Fibroblast of lung (primary cell): ENCODE data around the gene RBM17. TPM values are rescaled to one million over a fixed set of nuclear protein-coding genes. Genes with fewer than 3 reads are reported as not detected.

ENCODE experiments used
- DNase-seq, 2 donors: peaks; one replicate each; pipeline versions ENCODE4 v3.0.0 to v3.0.0-alpha.2; 2010; ENCODE audit warnings: low read depth in 2 of 2
- H2AFZ ChIP-seq: 2 replicates; pipeline ENCODE4 v1.5.1; 2012; ENCODE audit warnings: low read length, control low read depth, inconsistent platforms
- H3K27ac ChIP-seq: 2 replicates; pipeline ENCODE4 v1.5.1; 2011; ENCODE audit warnings: low read length, control low read depth; ENCODE audit not compliant: insufficient read depth
- H3K27me3 ChIP-seq: 2 replicates; pipeline ENCODE4 v1.5.1; 2011; ENCODE audit warnings: mild to moderate bottlenecking, low read length; ENCODE audit not compliant: control insufficient read depth, insufficient read depth
- H3K36me3 ChIP-seq: 2 replicates; pipeline ENCODE4 v1.5.1; 2011; ENCODE audit warnings: low read length; ENCODE audit not compliant: control insufficient read depth, insufficient read depth
- H3K4me1 ChIP-seq: 2 replicates; pipeline ENCODE4 v1.5.1; 2011; ENCODE audit warnings: low read length; ENCODE audit not compliant: control insufficient read depth, insufficient read depth; ENCODE audit errors: extremely low read depth
- H3K4me2 ChIP-seq: 2 replicates; pipeline ENCODE4 v1.5.1; 2011; ENCODE audit warnings: low read length, control low read depth; ENCODE audit not compliant: insufficient read depth; ENCODE audit errors: extremely low read depth
- H3K4me3 ChIP-seq, 4 experiments: fragments of 200-600 bp in 1 of 4; sonication (generic) in 1 of 4; replicated peaks in 1 of 4; 2 replicates each; pipeline ENCODE4 v1.5.1; 2011 to 2016; ENCODE audit warnings: low read length in 4 of 4, low read depth in 3 of 4, mild to moderate bottlenecking in 3 of 4, control low read depth in 2 of 4, inconsistent platforms in 1 of 4, mixed read lengths in 1 of 4; ENCODE audit not compliant: insufficient read depth in 1 of 4; ENCODE audit errors: control extremely low read depth in 1 of 4
- H3K79me2 ChIP-seq: 2 replicates; pipeline ENCODE4 v1.5.1; 2012; ENCODE audit warnings: mild to moderate bottlenecking, low read length, inconsistent platforms; ENCODE audit not compliant: control insufficient read depth, insufficient read depth
- H3K9ac ChIP-seq: 2 replicates; pipeline ENCODE4 v1.5.1; 2011; ENCODE audit warnings: mild to moderate bottlenecking, low read length, control low read depth; ENCODE audit not compliant: insufficient read depth
- H3K9me3 ChIP-seq: 2 replicates; pipeline ENCODE4 v1.5.1; 2012; ENCODE audit warnings: low read depth, low read length; ENCODE audit not compliant: control insufficient read depth, insufficient read depth
- H4K20me1 ChIP-seq: 2 replicates; pipeline ENCODE4 v1.5.1; 2011; ENCODE audit warnings: low read length; ENCODE audit not compliant: control insufficient read depth, insufficient read depth; ENCODE audit errors: extremely low read depth
- CTCF ChIP-seq, 2 donors: IDR thresholded peaks in 1 of 2; conservative IDR thresholded peaks in 1 of 2; 1 replicate in 1 of 2; 2 replicates in 1 of 2; pipeline ENCODE4 v1.5.1; 2011 to 2012; ENCODE audit warnings: low read length in 2 of 2, control low read depth in 1 of 2, inconsistent platforms in 1 of 2, low read depth in 1 of 2, mild to moderate bottlenecking in 1 of 2
- EZH2 ChIP-seq: IDR thresholded peaks from 2 replicates; pipeline ENCODE4 v1.5.1; 2012; ENCODE audit warnings: low read length, control low read depth, mild to moderate bottlenecking; ENCODE audit errors: missing control alignments
- polyA plus RNA-seq, 2 donors: library from polyadenylated mRNA; depleted of rRNA in 1 of 2; stranded (reverse) in 1 of 2; unstranded in 1 of 2; fragments of >200 nt; gene quantifications; 2 replicates each; pipeline ENCODE4 v1.2.1, GENCODE V29; 2011 to 2012; ENCODE audit warnings: missing spikeins in 1 of 2
- total RNA-seq: library from RNA; depleted of rRNA; stranded (reverse); fragments of >200 nt; gene quantifications from 2 replicates; pipeline ENCODE4 v1.2.1, GENCODE V29; 2014

The RBM17 gene
- total and polyA plus RNA-seq, 2 donors (not counting 1 experiment from before 2014, with no cell fraction given) = 28.9 to 46.1 TPM

GRCh38 chr10:6135589-6136168 is 46.8 kb downstream of the RBM17 start:
- no peak for TF ChIP-seq EZH2
- no peak for TF ChIP-seq CTCF (conservative IDR thresholded peaks at IDR 0.05 in 1 of 2, IDR thresholded peaks at IDR 0.05 in 1 of 2; ENCODE audit: low read depth in 1 of 2, low read length in 2 of 2)
- Histone ChIP-seq H4K20me1 (no peaks in the 10 kb centered on the region), H2AFZ (no peak overlapping the region), H3K4me3 (no peak overlapping the region), H3K27me3 (no peaks in the 10 kb centered on the region), H3K9ac (no peak overlapping the region), H3K4me2 (no peak overlapping the region), H3K4me1 (peaks cover 19% of the 10 kb centered on the region), H3K27ac (peak overlapping the region; percentile 77), H3K9me3 (no peaks in the 10 kb centered on the region), H3K36me3 (no peaks in the 10 kb centered on the region), H3K79me2 (no peaks in the 10 kb centered on the region)
- no peak for DNase-seq

- H3K27me3 ChIP-seq = no peaks in the 10 kb centered on the region
- H3K4me1 ChIP-seq = peaks cover 19% of the 10 kb centered on the region
- peak; percentile 56 to 82 for DNase-seq
- no peak overlapping the region for H3K9ac ChIP-seq
- H3K4me2 ChIP-seq = peak overlapping the region; percentile 77
- H3K79me2 ChIP-seq = no peaks in the 10 kb centered on the region
- no peaks in the 10 kb centered on the region for H3K9me3 ChIP-seq
- no peaks in the 10 kb centered on the region for H3K36me3 ChIP-seq
- peak overlapping the region in 1 of 4 experiments; percentile 14 for H3K4me3 ChIP-seq
- peak in 1 of 2 donors; percentile 7 for TF ChIP-seq CTCF (conservative IDR thresholded peaks at IDR 0.05 in 1 of 2, IDR thresholded peaks at IDR 0.05 in 1 of 2; ENCODE audit: low read depth in 1 of 2, low read length in 2 of 2)
- no peak for TF ChIP-seq EZH2
- peak overlapping the region; percentile 77 for H3K27ac ChIP-seq
- H2AFZ ChIP-seq = no peak overlapping the region
- H4K20me1 ChIP-seq = no peaks in the 10 kb centered on the region
Observed at GRCh38 chr10:6136215-6137201, 47.7 kb downstream of the RBM17 start.

GRCh38 chr10:6138456-6138855 is 49.6 kb downstream of the RBM17 start:
- TF ChIP-seq CTCF (conservative IDR thresholded peaks at IDR 0.05 in 1 of 2, IDR thresholded peaks at IDR 0.05 in 1 of 2; ENCODE audit: low read depth in 1 of 2, low read length in 2 of 2) = no peak
- TF ChIP-seq EZH2 = no peak
- Histone ChIP-seq H3K79me2 (no peaks in the 10 kb centered on the region), H3K4me3 (no peak overlapping the region), H4K20me1 (no peaks in the 10 kb centered on the region), H3K9ac (no peak overlapping the region), H3K27me3 (no peaks in the 10 kb centered on the region), H3K9me3 (no peaks in the 10 kb centered on the region), H3K4me1 (peaks cover 21% of the 10 kb centered on the region), H3K27ac (no peak overlapping the region), H2AFZ (no peak overlapping the region), H3K4me2 (no peak overlapping the region), H3K36me3 (no peaks in the 10 kb centered on the region)
- no peak for DNase-seq
